Sigmoid colon (tissue), 7 donors: Measurements from ENCODE around the gene METAP2. TPM values are rescaled to one million over a fixed set of nuclear protein-coding genes. Genes with fewer than 3 reads are reported as not detected.

ENCODE experiments used
- DNase-seq: peaks from one replicate; pipeline ENCODE4 v3.0.0-alpha.2; 2019
- H3K27ac ChIP-seq, 4 donors: fragments of 200-600 bp; sonication (generic); one replicate each; pipeline ENCODE4 v1.5.1; 2016 to 2019; ENCODE audit warnings: mild to moderate bottlenecking in 1 of 4
- H3K27me3 ChIP-seq, 3 donors: fragments of 200-600 bp; sonication (generic); one replicate each; pipeline ENCODE4 v1.5.1; 2019; ENCODE audit warnings: mild to moderate bottlenecking in 1 of 3
- H3K36me3 ChIP-seq, 4 donors: fragments of 200-600 bp; sonication (generic); one replicate each; pipeline ENCODE4 v1.5.1; 2016 to 2019
- H3K4me1 ChIP-seq, 4 donors: fragments of 200-600 bp; sonication (generic); one replicate each; pipeline ENCODE4 v1.5.1; 2017 to 2019
- H3K4me3 ChIP-seq, 4 donors: fragments of 200-600 bp; sonication (generic); one replicate each; pipeline ENCODE4 v1.5.1; 2017 to 2019; ENCODE audit warnings: mild to moderate bottlenecking in 2 of 4, moderate library complexity in 1 of 4
- H3K9me3 ChIP-seq, 4 donors: fragments of 200-600 bp in 3 of 4; sonication (generic) in 3 of 4; one replicate each; pipeline versions ENCODE4 v1.5.1 to v1.6.1; 2013 to 2019
- EP300 ChIP-seq, 4 donors: sonication (generic); formaldehyde crosslinking; IDR thresholded peaks; one replicate each; pipeline ENCODE4 v1.6.1; 2017; ENCODE audit warnings: antibody characterized with exemption in 4 of 4
- POLR2A ChIP-seq, 2 donors: fragments of 450-650 bp; IDR thresholded peaks; one replicate each; pipeline ENCODE4 v1.6.1; 2016; ENCODE audit warnings: antibody characterized with exemption in 2 of 2, mild to moderate bottlenecking in 2 of 2, moderate library complexity in 2 of 2
- POLR2AphosphoS5 ChIP-seq, 4 donors: sonication (generic); formaldehyde crosslinking; IDR thresholded peaks; one replicate each; pipeline ENCODE4 v1.6.1; 2017; ENCODE audit warnings: antibody characterized with exemption in 4 of 4
- WGBS, 2 donors: extraction: QIAGEN DNeasy Blood & Tissue Kit; methylation state at CpG; one replicate each; pipeline ENCODE4 v1.1.7; 2013; 5-methylcytosine and 5-hydroxymethylcytosine counted together
- intact Hi-C: fragments of 100-400 bp; cut with DNase I; formaldehyde crosslinking; loops from one replicate; pipeline ENCODE4 v1.15.1; 2023
- polyA plus RNA-seq, 3 donors: library from polyadenylated mRNA; stranded (reverse); fragments of 200-250 nt; gene quantifications; one replicate each; pipeline ENCODE4 v1.2.3, GENCODE V29; 2013
- small RNA-seq, 3 donors: library from RNA; depleted of rRNA; stranded (forward); fragments of <200 nt; gene quantifications; one replicate each; pipeline ENCODE3, GENCODE V24; 2016
- total RNA-seq, 4 donors: library from RNA; depleted of rRNA; stranded (reverse); fragments of >200 nt; gene quantifications; one replicate each; pipeline ENCODE4 v1.1.0, GENCODE V29; 2016
- TF ChIP-seq, protein P1 (sequence below), 4 experiments: fragments of 450-650 bp in 3 of 4; fragments of 200-600 bp in 1 of 4; IDR thresholded peaks; one replicate each; pipeline ENCODE4 v1.5.1; 2016 to 2019; ENCODE audit warnings: antibody characterized with exemption in 4 of 4, mild to moderate bottlenecking in 3 of 4, moderate library complexity in 2 of 4
- donor health status: healthy with polysubstance abuse.
- donor health status: Bipolar disorder and iron deficiency.
- donor health status: healthy.

Gene METAP2
- total and polyA plus RNA-seq, 7 donors: 45.6 to 152 (median 75.1) TPM

DNA sequence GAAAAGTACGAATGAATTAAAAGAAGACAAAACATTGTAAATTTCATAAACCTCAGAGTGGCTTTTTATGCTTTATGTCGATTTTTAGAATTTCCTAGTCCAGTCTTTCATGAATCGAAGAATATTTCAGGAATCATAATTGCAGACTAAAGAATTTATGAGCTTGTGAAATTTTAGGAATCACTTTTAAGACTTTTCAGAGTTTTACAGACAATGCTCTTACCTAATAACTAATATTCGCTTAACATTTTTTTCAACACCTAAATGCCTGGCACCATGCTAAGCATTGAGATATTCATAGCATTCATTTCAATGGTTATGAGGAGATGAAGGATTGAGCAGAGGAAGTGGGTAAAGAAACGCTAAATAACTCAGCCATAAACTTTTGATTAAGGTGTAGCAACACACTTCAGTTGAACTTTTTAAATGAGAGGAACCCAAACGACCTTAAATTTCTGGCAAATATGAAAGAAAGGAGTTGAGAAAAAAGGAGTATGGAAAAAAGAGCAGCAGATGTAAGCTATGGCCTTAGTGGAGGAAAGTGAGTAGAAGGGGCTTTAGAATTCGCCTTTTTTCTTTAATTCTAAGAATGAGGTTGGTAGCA lies 78.1 kb downstream of the METAP2 start:
- TF ChIP-seq POLR2AphosphoS5 (IDR thresholded peaks at IDR 0.05): no peak
- no peak for TF ChIP-seq EP300 (IDR thresholded peaks at IDR 0.05)
- no peak for TF ChIP-seq POLR2A (IDR thresholded peaks at IDR 0.05)
- TF ChIP-seq, protein P1, sequence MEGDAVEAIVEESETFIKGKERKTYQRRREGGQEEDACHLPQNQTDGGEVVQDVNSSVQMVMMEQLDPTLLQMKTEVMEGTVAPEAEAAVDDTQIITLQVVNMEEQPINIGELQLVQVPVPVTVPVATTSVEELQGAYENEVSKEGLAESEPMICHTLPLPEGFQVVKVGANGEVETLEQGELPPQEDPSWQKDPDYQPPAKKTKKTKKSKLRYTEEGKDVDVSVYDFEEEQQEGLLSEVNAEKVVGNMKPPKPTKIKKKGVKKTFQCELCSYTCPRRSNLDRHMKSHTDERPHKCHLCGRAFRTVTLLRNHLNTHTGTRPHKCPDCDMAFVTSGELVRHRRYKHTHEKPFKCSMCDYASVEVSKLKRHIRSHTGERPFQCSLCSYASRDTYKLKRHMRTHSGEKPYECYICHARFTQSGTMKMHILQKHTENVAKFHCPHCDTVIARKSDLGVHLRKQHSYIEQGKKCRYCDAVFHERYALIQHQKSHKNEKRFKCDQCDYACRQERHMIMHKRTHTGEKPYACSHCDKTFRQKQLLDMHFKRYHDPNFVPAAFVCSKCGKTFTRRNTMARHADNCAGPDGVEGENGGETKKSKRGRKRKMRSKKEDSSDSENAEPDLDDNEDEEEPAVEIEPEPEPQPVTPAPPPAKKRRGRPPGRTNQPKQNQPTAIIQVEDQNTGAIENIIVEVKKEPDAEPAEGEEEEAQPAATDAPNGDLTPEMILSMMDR (IDR thresholded peaks at IDR 0.05): no peak
- DNase-seq: no peak
- H3K27ac ChIP-seq: no peak overlapping the region
- no peaks in the 10 kb centered on the region for H3K9me3 ChIP-seq
- intact Hi-C loops: no loop called here
- H3K36me3 ChIP-seq: no peaks in the 10 kb centered on the region
- H3K4me1 ChIP-seq: peaks cover 0 to 13% (median 7%) of the 10 kb centered on the region in 4 donors
- 55 to 68% methylated on average over 7 of the region's 7 CpGs for WGBS, 2 donors
- no peaks in the 10 kb centered on the region for H3K27me3 ChIP-seq
- H3K4me3 ChIP-seq: no peak overlapping the region

DNA sequence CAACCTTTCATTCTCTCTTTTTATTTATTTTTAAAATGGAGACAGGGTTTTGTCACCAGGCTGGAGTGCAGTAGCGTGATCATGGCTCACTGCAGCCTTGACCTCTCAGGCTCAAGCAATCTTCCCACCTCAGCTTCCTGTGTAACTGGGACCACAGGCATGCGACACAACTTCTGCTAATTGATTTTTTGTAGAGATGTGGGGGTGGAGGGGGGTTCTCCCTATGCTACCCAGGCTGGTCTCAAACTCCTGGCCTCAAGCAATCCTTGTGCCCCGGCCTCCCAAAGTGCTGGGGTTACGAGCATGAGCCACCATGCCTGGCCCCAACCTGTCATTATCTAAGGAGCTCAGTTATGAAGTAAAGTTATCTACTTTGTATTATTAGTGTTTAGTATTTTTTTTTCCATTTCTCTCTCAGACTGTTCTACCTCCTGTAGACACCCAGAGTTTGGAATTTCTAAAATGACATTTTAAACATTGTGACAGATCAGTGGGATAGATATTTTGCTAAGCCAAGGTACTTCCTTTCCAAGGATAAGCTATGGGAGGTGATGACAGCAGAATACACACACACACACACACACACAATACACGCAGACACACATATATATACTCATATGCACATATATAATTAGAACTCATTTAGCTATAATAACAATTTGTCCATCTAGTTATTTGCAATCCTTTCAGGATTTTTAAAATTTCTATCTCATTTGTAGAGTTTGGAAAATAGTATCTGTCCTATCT lies 79.4 kb downstream of the METAP2 start:
- H3K27me3 ChIP-seq: no peaks in the 10 kb centered on the region
- DNase-seq: no peak
- H3K36me3 ChIP-seq: no peaks in the 10 kb centered on the region
- WGBS, 2 donors: 70 to 90% methylated on average over 5 of the region's 5 CpGs
- H3K4me3 ChIP-seq: no peak overlapping the region
- intact Hi-C loops: no loop called here
- peaks cover 0 to 4% (median 2%) of the 10 kb centered on the region in 4 donors for H3K4me1 ChIP-seq
- H3K27ac ChIP-seq: no peak overlapping the region
- H3K9me3 ChIP-seq: no peaks in the 10 kb centered on the region
- TF ChIP-seq, protein P1 (IDR thresholded peaks at IDR 0.05): no peak
- TF ChIP-seq EP300 (IDR thresholded peaks at IDR 0.05) (no peak), POLR2AphosphoS5 (IDR thresholded peaks at IDR 0.05) (no peak), POLR2A (IDR thresholded peaks at IDR 0.05) (no peak)

DNA sequence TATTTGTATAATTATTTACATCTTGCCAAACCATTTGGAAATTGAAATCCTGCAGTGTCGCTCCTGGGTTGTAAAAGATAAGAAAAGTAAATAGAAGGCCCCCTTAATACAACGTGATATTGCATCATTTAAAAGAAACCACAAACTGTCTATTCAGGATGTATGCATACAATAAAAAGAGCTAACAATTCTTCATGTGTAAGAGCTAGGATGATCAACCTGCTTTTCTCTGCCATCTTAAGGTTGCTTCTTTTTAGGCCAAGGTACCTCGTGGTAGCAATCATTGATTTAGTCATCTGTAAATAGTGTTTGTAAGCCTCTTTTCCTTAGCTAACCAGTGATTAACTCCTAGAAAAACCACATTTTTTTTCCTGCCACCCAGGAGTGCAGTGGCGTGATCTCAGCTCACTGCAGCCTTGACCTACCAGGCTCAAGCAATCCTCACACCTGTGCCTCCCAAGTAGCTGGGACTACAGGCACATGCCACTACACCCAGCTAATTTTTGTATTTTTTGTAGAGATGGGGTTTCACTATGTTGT lies 80.7 kb downstream of the METAP2 start:
- intact Hi-C loops: no loop called here
- TF ChIP-seq, protein P1 (IDR thresholded peaks at IDR 0.05): no peak
- no peak overlapping the region for H3K27ac ChIP-seq
- no peak overlapping the region for H3K4me3 ChIP-seq
- DNase-seq: no peak
- no peaks in the 10 kb centered on the region for H3K36me3 ChIP-seq
- no peaks in the 10 kb centered on the region for H3K27me3 ChIP-seq
- WGBS, 2 donors: 21 to 46% methylated on average over 4 of the region's 4 CpGs
- H3K9me3 ChIP-seq: no peaks in the 10 kb centered on the region
- H3K4me1 ChIP-seq: no peaks in the 10 kb centered on the region

DNA sequence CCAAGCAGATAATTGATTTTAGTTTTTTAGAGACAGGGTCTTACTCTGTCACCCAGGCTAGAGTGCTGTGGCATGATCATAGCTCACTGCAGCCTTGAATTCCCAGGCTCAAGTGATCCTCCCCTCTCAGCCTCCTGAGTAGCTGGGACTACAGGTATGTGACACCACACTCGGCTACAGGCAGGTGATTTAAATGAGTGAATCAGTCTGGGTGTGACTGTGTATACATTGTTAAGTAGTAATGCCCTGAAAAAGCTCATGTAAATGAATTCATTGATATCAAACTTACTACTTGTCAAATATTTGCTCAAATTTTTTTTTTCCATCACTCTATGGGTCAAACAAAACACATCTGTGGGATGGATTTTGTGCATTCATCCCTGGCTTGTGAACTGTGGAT lies 83.7 kb downstream of the METAP2 start:
- no peak overlapping the region for H3K27ac ChIP-seq
- 13 to 60% methylated on average over 1 of the region's 1 CpG for WGBS, 2 donors
- no peaks in the 10 kb centered on the region for H3K9me3 ChIP-seq
- no peaks in the 10 kb centered on the region for H3K27me3 ChIP-seq
- no peak for DNase-seq
- no peak overlapping the region for H3K4me3 ChIP-seq
- intact Hi-C loops: no loop called here
- TF ChIP-seq POLR2A (IDR thresholded peaks at IDR 0.05) (no peak), EP300 (IDR thresholded peaks at IDR 0.05) (no peak), POLR2AphosphoS5 (IDR thresholded peaks at IDR 0.05) (no peak)
- TF ChIP-seq, protein P1 (IDR thresholded peaks at IDR 0.05): no peak
- H3K36me3 ChIP-seq: no peaks in the 10 kb centered on the region
- no peaks in the 10 kb centered on the region for H3K4me1 ChIP-seq

Small RNA genes lying within 50 kb of the gene (small RNA-seq; reads per million reads assigned to genes)
- 0 reads per million in 3 donors for gene RNU6-735P

Other genes with a start within 250 kb of the METAP2 start
- 1 to 10 TPM; 1.8 to 6.1 (median 4.1) TPM for gene USP44, start 77.3 kb downstream of the METAP2 start, total RNA-seq
- under 1 TPM in 2 of 3 donors, not detected in 1; 0.36 to 0.60 TPM for gene USP44, start 77.3 kb downstream of the METAP2 start, polyA plus RNA-seq